Measurements from ENCODE around the gene DVL2. TPM values are rescaled to one million over a fixed set of nuclear protein-coding genes. Genes with fewer than 3 reads are reported as not detected.

The DVL2 gene
- total RNA-seq, 1 experiment from 2014 or later = 67.3 TPM

DNA sequence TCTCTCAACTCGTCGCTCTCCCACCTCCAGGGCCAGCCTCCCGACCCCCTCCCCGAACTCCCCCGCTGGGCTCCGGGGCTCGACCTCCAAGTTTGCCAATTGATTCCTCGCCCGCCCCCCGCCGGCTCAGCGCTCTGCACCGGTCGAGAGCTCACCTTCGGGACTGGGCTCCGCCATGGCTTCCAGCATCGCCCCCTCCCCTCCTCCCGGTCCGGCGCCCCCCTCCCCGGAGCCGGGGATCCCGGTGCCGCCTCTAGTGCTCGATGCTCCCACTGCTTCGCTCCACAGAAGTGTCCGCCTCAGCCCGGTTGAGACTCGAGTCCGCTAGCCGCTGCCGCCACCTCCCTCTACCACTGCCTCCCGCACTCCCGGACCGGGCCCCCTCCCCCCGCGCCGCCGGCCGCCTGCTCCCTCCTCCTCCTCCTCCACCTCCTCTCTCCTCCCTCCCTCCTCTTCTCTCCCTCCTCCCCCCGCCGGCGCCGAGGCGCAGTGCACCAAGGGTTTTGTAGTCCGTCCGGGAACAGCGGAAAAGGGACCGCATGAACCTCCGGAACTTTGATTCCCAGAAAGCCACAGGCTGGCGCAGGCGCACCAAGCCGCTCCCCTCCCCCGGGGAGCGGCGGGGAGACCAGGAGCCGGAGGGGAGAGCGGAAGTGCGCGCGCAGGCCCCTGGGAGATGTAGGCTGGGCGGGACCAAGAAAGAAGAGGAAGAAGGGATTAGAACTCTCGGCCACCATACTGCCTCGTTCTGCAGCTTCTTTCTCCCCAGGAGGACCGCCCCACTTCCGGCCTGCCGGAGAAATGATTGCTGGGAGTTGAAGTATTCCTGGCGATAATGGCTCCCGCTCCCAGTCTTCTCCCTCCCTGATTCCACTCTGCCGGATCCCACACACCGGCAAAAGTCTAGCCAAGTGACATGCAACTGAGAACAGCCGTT, 5.0 kb upstream of the DVL2 start, which contains the start of gene PHF23 (continued):
- TF ChIP-seq SMAD4 (CRISPR knock-in tag; IDR thresholded peaks at IDR 0.05) (no peak), CBFB (CRISPR knock-in tag; IDR thresholded peaks at IDR 0.05; ENCODE audit: low read depth) (0 out of 2 replicates have a peak, but pooled peaks have one; percentile 47), SMAD3 (CRISPR knock-in tag; IDR thresholded peaks at IDR 0.05; ENCODE audit: borderline replicate concordance) (no peak), ZNF232 (CRISPR knock-in tag; IDR thresholded peaks at IDR 0.05) (no peak), RELA (CRISPR knock-in tag; IDR thresholded peaks at IDR 0.05; ENCODE audit: borderline replicate concordance) (no peak), MXD4 (CRISPR knock-in tag; IDR thresholded peaks at IDR 0.05; ENCODE audit: borderline replicate concordance) (no peak), JUN (CRISPR knock-in tag; IDR thresholded peaks at IDR 0.05) (peak; percentile 60; the same call in 1 of the 2 replicates), NR2C2 (CRISPR knock-in tag; IDR thresholded peaks at IDR 0.05) (no peak), GTF2I (CRISPR knock-in tag; conservative IDR thresholded peaks at IDR 0.05) (no peak), GABPB1 (CRISPR knock-in tag; IDR thresholded peaks at IDR 0.05) (peak; percentile 71), ZBTB21 (CRISPR knock-in tag; IDR thresholded peaks at IDR 0.05; ENCODE audit: borderline replicate concordance) (no peak), NR1H2 (CRISPR knock-in tag; IDR thresholded peaks at IDR 0.05) (no peak), CREB1 (CRISPR knock-in tag; IDR thresholded peaks at IDR 0.05) (no peak), ZNF317 (CRISPR knock-in tag; IDR thresholded peaks at IDR 0.05; ENCODE audit: borderline replicate concordance, low read depth) (no peak), ZNF423 (CRISPR knock-in tag; IDR thresholded peaks at IDR 0.05) (no peak), MYBL2 (CRISPR knock-in tag; IDR thresholded peaks at IDR 0.05) (0 out of 2 replicates have a peak, but pooled peaks have one; percentile 21), ESRRA (CRISPR knock-in tag; IDR thresholded peaks at IDR 0.05; ENCODE audit: borderline replicate concordance) (no peak), HMGA2 (CRISPR knock-in tag; IDR thresholded peaks at IDR 0.05) (no peak)
- TF ChIP-seq, protein P1, sequence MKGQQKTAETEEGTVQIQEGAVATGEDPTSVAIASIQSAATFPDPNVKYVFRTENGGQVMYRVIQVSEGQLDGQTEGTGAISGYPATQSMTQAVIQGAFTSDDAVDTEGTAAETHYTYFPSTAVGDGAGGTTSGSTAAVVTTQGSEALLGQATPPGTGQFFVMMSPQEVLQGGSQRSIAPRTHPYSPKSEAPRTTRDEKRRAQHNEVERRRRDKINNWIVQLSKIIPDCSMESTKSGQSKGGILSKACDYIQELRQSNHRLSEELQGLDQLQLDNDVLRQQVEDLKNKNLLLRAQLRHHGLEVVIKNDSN (CRISPR knock-in tag; IDR thresholded peaks at IDR 0.05) = 0 out of 2 replicates have a peak, but pooled peaks have one; percentile 25
- TF ChIP-seq, protein P2, sequence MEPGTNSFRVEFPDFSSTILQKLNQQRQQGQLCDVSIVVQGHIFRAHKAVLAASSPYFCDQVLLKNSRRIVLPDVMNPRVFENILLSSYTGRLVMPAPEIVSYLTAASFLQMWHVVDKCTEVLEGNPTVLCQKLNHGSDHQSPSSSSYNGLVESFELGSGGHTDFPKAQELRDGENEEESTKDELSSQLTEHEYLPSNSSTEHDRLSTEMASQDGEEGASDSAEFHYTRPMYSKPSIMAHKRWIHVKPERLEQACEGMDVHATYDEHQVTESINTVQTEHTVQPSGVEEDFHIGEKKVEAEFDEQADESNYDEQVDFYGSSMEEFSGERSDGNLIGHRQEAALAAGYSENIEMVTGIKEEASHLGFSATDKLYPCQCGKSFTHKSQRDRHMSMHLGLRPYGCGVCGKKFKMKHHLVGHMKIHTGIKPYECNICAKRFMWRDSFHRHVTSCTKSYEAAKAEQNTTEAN (CRISPR knock-in tag; IDR thresholded peaks at IDR 0.05) = 0 out of 2 replicates have a peak, but pooled peaks have one; percentile 54
- TF ChIP-seq, protein P3, sequence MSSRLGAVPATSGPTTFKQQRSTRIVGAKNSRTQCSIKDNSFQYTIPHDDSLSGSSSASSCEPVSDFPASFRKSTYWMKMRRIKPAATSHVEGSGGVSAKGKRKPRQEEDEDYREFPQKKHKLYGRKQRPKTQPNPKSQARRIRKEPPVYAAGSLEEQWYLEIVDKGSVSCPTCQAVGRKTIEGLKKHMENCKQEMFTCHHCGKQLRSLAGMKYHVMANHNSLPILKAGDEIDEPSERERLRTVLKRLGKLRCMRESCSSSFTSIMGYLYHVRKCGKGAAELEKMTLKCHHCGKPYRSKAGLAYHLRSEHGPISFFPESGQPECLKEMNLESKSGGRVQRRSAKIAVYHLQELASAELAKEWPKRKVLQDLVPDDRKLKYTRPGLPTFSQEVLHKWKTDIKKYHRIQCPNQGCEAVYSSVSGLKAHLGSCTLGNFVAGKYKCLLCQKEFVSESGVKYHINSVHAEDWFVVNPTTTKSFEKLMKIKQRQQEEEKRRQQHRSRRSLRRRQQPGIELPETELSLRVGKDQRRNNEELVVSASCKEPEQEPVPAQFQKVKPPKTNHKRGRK (CRISPR knock-in tag; IDR thresholded peaks at IDR 0.05; ENCODE audit: borderline replicate concordance) = no peak
- TF ChIP-seq, protein P4, sequence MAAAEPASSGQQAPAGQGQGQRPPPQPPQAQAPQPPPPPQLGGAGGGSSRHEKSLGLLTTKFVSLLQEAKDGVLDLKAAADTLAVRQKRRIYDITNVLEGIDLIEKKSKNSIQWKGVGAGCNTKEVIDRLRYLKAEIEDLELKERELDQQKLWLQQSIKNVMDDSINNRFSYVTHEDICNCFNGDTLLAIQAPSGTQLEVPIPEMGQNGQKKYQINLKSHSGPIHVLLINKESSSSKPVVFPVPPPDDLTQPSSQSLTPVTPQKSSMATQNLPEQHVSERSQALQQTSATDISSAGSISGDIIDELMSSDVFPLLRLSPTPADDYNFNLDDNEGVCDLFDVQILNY (CRISPR knock-in tag; IDR thresholded peaks at IDR 0.05) = peak; percentile 66; the same call in 1 of the 2 replicates
- TF ChIP-seq, protein P5, sequence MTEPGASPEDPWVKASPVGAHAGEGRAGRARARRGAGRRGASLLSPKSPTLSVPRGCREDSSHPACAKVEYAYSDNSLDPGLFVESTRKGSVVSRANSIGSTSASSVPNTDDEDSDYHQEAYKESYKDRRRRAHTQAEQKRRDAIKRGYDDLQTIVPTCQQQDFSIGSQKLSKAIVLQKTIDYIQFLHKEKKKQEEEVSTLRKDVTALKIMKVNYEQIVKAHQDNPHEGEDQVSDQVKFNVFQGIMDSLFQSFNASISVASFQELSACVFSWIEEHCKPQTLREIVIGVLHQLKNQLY (CRISPR knock-in tag; IDR thresholded peaks at IDR 0.05) = no peak
- TF ChIP-seq, protein P6, sequence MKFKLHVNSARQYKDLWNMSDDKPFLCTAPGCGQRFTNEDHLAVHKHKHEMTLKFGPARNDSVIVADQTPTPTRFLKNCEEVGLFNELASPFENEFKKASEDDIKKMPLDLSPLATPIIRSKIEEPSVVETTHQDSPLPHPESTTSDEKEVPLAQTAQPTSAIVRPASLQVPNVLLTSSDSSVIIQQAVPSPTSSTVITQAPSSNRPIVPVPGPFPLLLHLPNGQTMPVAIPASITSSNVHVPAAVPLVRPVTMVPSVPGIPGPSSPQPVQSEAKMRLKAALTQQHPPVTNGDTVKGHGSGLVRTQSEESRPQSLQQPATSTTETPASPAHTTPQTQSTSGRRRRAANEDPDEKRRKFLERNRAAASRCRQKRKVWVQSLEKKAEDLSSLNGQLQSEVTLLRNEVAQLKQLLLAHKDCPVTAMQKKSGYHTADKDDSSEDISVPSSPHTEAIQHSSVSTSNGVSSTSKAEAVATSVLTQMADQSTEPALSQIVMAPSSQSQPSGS (CRISPR knock-in tag; IDR thresholded peaks at IDR 0.05; ENCODE audit: borderline replicate concordance, low read depth) = no peak
- TF ChIP-seq, protein P7, sequence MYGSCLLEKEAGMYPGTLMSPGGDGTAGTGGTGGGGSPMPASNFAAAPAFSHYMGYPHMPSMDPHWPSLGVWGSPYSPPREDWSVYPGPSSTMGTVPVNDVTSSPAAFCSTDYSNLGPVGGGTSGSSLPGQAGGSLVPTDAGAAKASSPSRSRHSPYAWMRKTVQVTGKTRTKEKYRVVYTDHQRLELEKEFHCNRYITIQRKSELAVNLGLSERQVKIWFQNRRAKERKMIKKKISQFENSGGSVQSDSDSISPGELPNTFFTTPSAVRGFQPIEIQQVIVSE (CRISPR knock-in tag; IDR thresholded peaks at IDR 0.05; ENCODE audit: borderline replicate concordance) = no peak
- TF ChIP-seq, protein P8, sequence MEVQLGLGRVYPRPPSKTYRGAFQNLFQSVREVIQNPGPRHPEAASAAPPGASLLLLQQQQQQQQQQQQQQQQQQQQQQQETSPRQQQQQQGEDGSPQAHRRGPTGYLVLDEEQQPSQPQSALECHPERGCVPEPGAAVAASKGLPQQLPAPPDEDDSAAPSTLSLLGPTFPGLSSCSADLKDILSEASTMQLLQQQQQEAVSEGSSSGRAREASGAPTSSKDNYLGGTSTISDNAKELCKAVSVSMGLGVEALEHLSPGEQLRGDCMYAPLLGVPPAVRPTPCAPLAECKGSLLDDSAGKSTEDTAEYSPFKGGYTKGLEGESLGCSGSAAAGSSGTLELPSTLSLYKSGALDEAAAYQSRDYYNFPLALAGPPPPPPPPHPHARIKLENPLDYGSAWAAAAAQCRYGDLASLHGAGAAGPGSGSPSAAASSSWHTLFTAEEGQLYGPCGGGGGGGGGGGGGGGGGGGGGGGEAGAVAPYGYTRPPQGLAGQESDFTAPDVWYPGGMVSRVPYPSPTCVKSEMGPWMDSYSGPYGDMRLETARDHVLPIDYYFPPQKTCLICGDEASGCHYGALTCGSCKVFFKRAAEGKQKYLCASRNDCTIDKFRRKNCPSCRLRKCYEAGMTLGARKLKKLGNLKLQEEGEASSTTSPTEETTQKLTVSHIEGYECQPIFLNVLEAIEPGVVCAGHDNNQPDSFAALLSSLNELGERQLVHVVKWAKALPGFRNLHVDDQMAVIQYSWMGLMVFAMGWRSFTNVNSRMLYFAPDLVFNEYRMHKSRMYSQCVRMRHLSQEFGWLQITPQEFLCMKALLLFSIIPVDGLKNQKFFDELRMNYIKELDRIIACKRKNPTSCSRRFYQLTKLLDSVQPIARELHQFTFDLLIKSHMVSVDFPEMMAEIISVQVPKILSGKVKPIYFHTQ (CRISPR knock-in tag; IDR thresholded peaks at IDR 0.05) = no peak
- TF ChIP-seq, protein P9, sequence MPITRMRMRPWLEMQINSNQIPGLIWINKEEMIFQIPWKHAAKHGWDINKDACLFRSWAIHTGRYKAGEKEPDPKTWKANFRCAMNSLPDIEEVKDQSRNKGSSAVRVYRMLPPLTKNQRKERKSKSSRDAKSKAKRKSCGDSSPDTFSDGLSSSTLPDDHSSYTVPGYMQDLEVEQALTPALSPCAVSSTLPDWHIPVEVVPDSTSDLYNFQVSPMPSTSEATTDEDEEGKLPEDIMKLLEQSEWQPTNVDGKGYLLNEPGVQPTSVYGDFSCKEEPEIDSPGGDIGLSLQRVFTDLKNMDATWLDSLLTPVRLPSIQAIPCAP (CRISPR knock-in tag; IDR thresholded peaks at IDR 0.05) = no peak; the same call in 1 of the 2 replicates
